Endothelial cell of umbilical vein (primary cell): ENCODE results near the gene TPCN2. TPM values are rescaled to one million over a fixed set of nuclear protein-coding genes. Genes with fewer than 3 reads are reported as not detected.

Experiments
- BruUV-seq: library from RNA; stranded (reverse); fragments of 400-500 nt; replicated peaks from 2 replicates; lab custom pipeline; 2021; lab: Mats Ljungman, UMichigan
- CTCF ChIA-PET: fragments of 300-600, 350-600 bp; sonication (Branson Sonifier 250); formaldehyde crosslinking; loops from one replicate; lab custom pipeline; 2021; ENCODE audit warnings: antibody characterized with exemption, inconsistent platforms; lab: Charles Lee
- POLR2A ChIA-PET: fragments of 300-600, 350-600 bp; sonication (Branson Sonifier 250); formaldehyde crosslinking; loops from one replicate; lab custom pipeline; 2021; ENCODE audit warnings: antibody characterized with exemption, inconsistent platforms; lab: Charles Lee
- DNase-seq: peaks from one replicate; pipeline ENCODE4 v3.0.0-alpha.2; 2011; ENCODE audit warnings: low read depth, low spot score
- FAIRE-seq: peaks from 2 replicates; lab custom pipeline; 2011; peaks lifted over from hg19 to GRCh38; lab: Jason Lieb, UNC
- H2AFZ ChIP-seq: 2 replicates; pipeline ENCODE4 v1.6.0; 2012; ENCODE audit warnings: low read depth, low read length, control low read depth, inconsistent platforms
- H3K27ac ChIP-seq: 2 replicates; pipeline ENCODE4 v1.5.1; 2011; ENCODE audit warnings: low read depth, mild to moderate bottlenecking, control low read depth, low read length, moderate library complexity; ENCODE audit not compliant: insufficient read depth
- H3K27me3 ChIP-seq, 2 experiments: 2 replicates each; pipeline versions ENCODE4 v1.6.0 to v1.6.1; 2011; ENCODE audit warnings: low read length in 2 of 2, mixed read lengths in 1 of 2; ENCODE audit not compliant: control insufficient read depth in 2 of 2, insufficient read depth in 2 of 2
- H3K36me3 ChIP-seq, 2 experiments: 2 replicates in 1 of 2; 3 replicates in 1 of 2; pipeline ENCODE4 v1.5.1; 2011; ENCODE audit warnings: low read length in 2 of 2, mild to moderate bottlenecking in 1 of 2, moderate library complexity in 1 of 2; ENCODE audit not compliant: control insufficient read depth in 2 of 2, insufficient read depth in 2 of 2; ENCODE audit errors: extremely low read depth in 1 of 2
- H3K4me1 ChIP-seq: 3 replicates; pipeline ENCODE4 v1.5.1; 2011; ENCODE audit warnings: mild to moderate bottlenecking, low read length; ENCODE audit not compliant: control insufficient read depth, insufficient read depth; ENCODE audit errors: extremely low read depth
- H3K4me2 ChIP-seq: 2 replicates; pipeline ENCODE4 v1.6.1; 2011; ENCODE audit warnings: low read length, control low read depth, mixed read lengths; ENCODE audit not compliant: insufficient read depth
- H3K4me3 ChIP-seq, 3 experiments: fragments of 200-600 bp in 1 of 3; sonication (generic), shearing (Covaris generic) in 1 of 3; replicated peaks in 1 of 3; 2 replicates each; pipeline ENCODE4 v1.5.1; 2011 to 2016; ENCODE audit warnings: control low read depth in 3 of 3, low read length in 3 of 3, mild to moderate bottlenecking in 2 of 3, inconsistent platforms in 1 of 3, low read depth in 1 of 3, moderate library complexity in 1 of 3; ENCODE audit not compliant: insufficient read depth in 1 of 3
- H3K79me2 ChIP-seq: 2 replicates; pipeline ENCODE4 v1.6.0; 2012; ENCODE audit warnings: low read length, inconsistent platforms; ENCODE audit not compliant: control insufficient read depth, insufficient read depth
- H3K9ac ChIP-seq: replicated peaks from 2 replicates; pipeline ENCODE3; 2011; ENCODE audit warnings: low read length, control low read depth; ENCODE audit not compliant: insufficient read depth; ENCODE audit errors: extremely low read depth
- H3K9me1 ChIP-seq: replicated peaks from 3 replicates; pipeline ENCODE4 v1.6.0; 2011; ENCODE audit warnings: mild to moderate bottlenecking, low read length; ENCODE audit not compliant: control insufficient read depth, insufficient read depth; ENCODE audit errors: extremely low read depth
- H3K9me3 ChIP-seq: replicated peaks from 2 replicates; pipeline ENCODE4 v1.5.1; 2012; ENCODE audit warnings: low read length, inconsistent platforms; ENCODE audit not compliant: control insufficient read depth, insufficient read depth
- H4K20me1 ChIP-seq: replicated peaks from 2 replicates; pipeline ENCODE3; 2011; ENCODE audit warnings: mild to moderate bottlenecking, low read length; ENCODE audit not compliant: control insufficient read depth, insufficient read depth; ENCODE audit errors: extremely low read depth
- CTCF ChIP-seq, 2 donors: IDR thresholded peaks; 1 replicate in 1 of 2; 2 replicates in 1 of 2; pipeline ENCODE4 v1.5.1; 2011; ENCODE audit warnings: low read length in 2 of 2, mild to moderate bottlenecking in 2 of 2, moderate library complexity in 2 of 2, control low read depth in 1 of 2, inconsistent platforms in 1 of 2, low read depth in 1 of 2; ENCODE audit not compliant: insufficient read depth in 1 of 2; ENCODE audit errors: extremely low read depth in 1 of 2
- EZH2 ChIP-seq: IDR thresholded peaks from 2 replicates; pipeline ENCODE4 v1.6.1; 2012; ENCODE audit warnings: borderline replicate concordance, low read depth, mild to moderate bottlenecking, moderate library complexity, low read length, inconsistent platforms; ENCODE audit not compliant: severe bottlenecking
- FOS ChIP-seq: IDR thresholded peaks from 2 replicates; pipeline ENCODE4 v1.6.1; 2011; ENCODE audit warnings: mild to moderate bottlenecking, low read length, moderate library complexity, borderline replicate concordance; ENCODE audit not compliant: insufficient read depth
- GATA2 ChIP-seq: IDR thresholded peaks from 2 replicates; pipeline ENCODE4 v1.7.0; 2011; ENCODE audit warnings: low read depth, mild to moderate bottlenecking, moderate library complexity, mixed read lengths, low read length; ENCODE audit not compliant: insufficient read length, insufficient read depth
- JUN ChIP-seq: IDR thresholded peaks from 2 replicates; pipeline ENCODE4 v1.6.1; 2011; ENCODE audit warnings: borderline replicate concordance, low read depth; ENCODE audit not compliant: insufficient read length, insufficient read depth
- MAX ChIP-seq: IDR thresholded peaks from 2 replicates; pipeline ENCODE4 v1.6.1; 2011; ENCODE audit not compliant: insufficient read depth, insufficient read length
- MYC ChIP-seq: IDR thresholded peaks from one replicate; pipeline ENCODE4 v1.6.1; 2011; ENCODE audit warnings: mild to moderate bottlenecking, low read depth, low read length
- POLR2A ChIP-seq: IDR thresholded peaks from 2 replicates; pipeline ENCODE4 v1.6.1; 2012; ENCODE audit warnings: low read depth, mild to moderate bottlenecking, control low read depth, low read length
- POLR2AphosphoS5 ChIP-seq: IDR thresholded peaks from 2 replicates; pipeline ENCODE4 v1.6.1; 2012; ENCODE audit warnings: low read depth, mild to moderate bottlenecking, control low read depth, low read length, moderate library complexity; ENCODE audit not compliant: insufficient read depth
- dilution Hi-C: fragments of 300-500 bp; cut with MboI; formaldehyde crosslinking; loops from one replicate; pipeline ENCODE4 v1.15.0; 2019; ENCODE audit warnings: low sequenced_read_pairs; ENCODE audit not compliant: extremely low pct_ligation_motif_present
- intact Hi-C: fragments of 100-400 bp; cut with micrococcal nuclease; formaldehyde crosslinking; loops from one replicate; pipeline ENCODE4 v1.10.0; 2022
- polyA plus RNA-seq, 4 experiments: library from polyadenylated mRNA; depleted of rRNA in 3 of 4; stranded (reverse) in 3 of 4; unstranded in 1 of 4; fragments of >200 nt; gene quantifications; 2 replicates each; pipeline versions ENCODE4 v1.2.1 to v1.2.3, GENCODE V29; 2011 to 2012; ENCODE audit warnings: missing spikeins in 1 of 4
- total RNA-seq: library from RNA; stranded (reverse); gene quantifications from 2 replicates; pipeline ENCODE4 v1.2.3, GENCODE V29; 2021

The TPCN2 gene
- total and polyA plus RNA-seq, 2 donors (not counting 3 experiments of a cell fraction or from before 2014, with no cell fraction given): 10.3 to 13.4 TPM

- H2AFZ ChIP-seq: no peak overlapping the region
- H3K79me2 ChIP-seq: no peaks in the 10 kb centered on the region
- dilution Hi-C loops (no loop called here), intact Hi-C loops (no loop called here)
- no peak overlapping the region for H3K4me2 ChIP-seq
- H3K4me1 ChIP-seq: peaks cover 4% of the 10 kb centered on the region
- no peak overlapping the region for H3K4me3 ChIP-seq
- no peaks in the 10 kb centered on the region for H3K27me3 ChIP-seq
- TF ChIP-seq GATA2: no peak
- TF ChIP-seq FOS: no peak
- no peak for TF ChIP-seq MYC
- no peak for TF ChIP-seq MAX
- no peak for TF ChIP-seq CTCF (IDR thresholded peaks at IDR 0.05; ENCODE audit: extremely low read depth in 1 of 2, insufficient read depth in 1 of 2, low read depth in 1 of 2, low read length in 2 of 2)
- no peak for TF ChIP-seq POLR2AphosphoS5
- no peak for TF ChIP-seq EZH2
- no peak for TF ChIP-seq JUN
- TF ChIP-seq POLR2A: no peak
- no peaks in the 10 kb centered on the region for H3K36me3 ChIP-seq
- ChIA-PET POLR2A (no interaction called here), CTCF (interaction anchor here (1.2 kb wide), 1 partner anchor 42 kb away, joined by 4 read pairs; no protein-coding TSS in a partner anchor)
- no peaks in the 10 kb centered on the region for H3K9me3 ChIP-seq
- H3K9ac ChIP-seq: no peak overlapping the region
- no peak overlapping the region for H3K27ac ChIP-seq
- DNase-seq: no peak
- H4K20me1 ChIP-seq: no peaks in the 10 kb centered on the region
- no TSS peak for BruUV-seq
- FAIRE-seq: no peak
- no peaks in the 10 kb centered on the region for H3K9me1 ChIP-seq
Observed at GRCh38 chr11:69002110-69002569, 46.6 kb upstream of the TPCN2 start.
